ENCODE results near the gene FRAS1.
"Not testable (repeated sequence)": the region's sequence is repeated elsewhere in the genome, so short reads cannot be mapped to it uniquely, and the experiment has no call there.

The FRAS1 gene

DNA sequence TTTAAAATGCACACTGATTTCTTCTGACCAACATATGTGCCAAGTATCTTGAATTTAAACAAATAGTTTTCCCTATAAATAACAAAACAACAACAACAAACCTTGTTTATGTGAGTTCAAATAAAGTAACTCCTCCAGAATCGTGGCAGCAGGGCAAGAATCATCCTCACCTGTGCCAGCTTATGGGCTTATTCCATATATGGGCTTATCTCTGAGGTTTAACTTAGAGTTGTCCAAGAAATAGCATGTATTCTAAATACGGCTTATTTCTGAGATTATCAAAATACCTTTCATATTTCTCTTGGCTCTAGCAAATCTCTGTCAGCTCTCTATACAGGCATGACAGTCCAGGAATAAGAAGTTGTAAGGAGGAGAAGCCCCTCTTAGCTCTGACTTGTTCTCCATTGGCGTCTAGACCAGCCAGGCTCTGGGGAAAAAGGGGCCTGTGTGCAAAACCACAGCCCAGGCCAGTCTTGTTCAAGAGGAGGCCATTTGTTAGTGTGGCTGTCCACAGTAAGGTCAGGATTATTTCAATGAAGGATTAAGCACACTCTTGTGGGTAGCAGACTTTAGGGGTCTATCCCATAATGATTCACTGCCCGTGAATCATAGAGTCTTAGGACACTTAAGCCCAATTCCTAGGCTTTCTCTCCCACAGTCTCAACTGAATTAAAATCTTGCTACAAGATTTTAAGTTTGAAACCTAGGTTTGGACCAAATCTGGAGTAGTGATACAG is 63.2 kb downstream of the FRAS1 start:
- no peak for DNase-seq

DNA sequence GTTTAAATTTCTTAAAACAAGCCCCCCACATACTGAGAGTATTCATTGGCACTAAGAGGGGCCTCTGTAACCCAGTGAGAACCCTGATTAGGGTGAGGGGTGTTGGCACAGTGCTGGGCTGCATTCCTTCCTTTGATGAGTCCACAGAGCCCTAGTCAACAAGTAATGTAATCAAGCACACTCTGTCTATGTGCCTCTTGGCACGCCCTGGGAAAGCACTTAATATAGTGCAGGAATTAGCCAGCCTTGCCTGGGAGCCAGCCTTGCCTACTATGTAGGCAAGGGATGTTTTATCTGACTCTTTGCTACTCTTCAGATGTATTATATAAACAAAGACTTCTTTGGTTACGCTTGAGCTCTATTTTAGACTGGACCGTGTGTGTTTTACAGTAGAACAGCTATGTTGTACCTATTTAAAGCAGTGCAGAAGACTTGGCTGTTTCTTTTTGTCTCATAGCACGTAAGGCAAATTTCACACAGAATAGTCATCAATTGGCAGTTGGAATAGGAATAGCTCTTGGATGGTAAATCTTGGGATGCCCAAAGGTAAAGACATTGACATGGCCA is 64.3 kb downstream of the FRAS1 start:
- no peak for DNase-seq

DNA sequence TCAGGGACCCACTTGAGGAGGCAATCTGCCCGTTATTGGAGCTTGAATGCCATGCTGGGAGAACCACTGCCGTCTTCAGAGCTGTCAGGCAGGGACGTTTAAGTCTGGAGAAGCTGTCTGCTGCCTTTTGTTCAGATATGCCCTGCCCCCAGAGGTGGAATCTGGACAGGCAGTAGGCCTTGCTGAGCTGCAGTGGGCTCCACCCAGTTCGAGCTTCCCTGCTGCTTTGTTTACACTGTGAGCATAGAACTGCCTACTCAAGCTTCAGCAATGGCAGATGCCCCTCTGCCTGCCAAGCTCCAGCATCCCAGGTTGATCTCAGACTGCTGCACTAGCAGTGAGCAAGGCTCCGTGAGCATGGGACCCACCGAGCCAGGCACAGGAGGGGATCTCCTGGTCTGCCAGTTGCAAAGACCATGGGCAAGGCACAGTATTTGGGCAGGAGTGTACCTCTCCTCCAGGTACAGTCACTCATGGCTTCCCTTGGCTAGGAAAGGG is 68.8 kb downstream of the FRAS1 start:
- DNase-seq, result not testable (repeated sequence)

DNA sequence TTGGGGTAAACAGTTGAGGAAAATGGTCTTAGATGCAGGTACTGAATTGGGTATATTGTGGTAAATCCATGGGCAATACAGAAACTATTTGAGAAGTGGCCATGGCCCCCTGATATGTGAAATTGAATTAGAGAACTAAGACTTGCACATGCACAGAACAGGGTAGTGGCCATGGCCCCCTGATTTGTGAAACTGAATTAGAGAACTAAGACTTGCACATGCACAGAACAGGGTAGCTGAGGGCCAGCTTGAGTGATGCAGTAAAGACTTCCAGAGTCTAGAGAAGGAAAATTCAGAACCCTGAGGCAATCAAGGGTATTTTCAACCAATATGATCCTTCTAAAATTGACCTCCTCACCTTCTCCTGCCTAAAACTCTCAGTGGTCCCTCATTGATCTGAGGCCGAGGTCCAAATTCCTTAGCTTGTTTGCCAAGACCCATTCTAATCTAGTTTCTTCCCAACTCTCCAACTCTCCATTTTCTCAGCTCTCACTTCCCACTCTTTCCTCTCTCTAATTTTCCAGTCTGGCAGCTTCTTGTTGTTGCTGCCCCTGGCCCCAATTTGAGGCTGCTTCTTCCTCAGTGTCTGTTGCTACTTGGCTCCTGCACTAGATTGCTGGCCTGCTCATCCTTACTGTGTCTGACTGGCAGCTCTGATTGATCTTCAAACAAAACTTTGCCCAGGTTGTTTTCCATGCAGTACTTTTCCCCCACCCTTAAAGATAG is 72.4 kb downstream of the FRAS1 start:
- DNase-seq, result no peak

DNA sequence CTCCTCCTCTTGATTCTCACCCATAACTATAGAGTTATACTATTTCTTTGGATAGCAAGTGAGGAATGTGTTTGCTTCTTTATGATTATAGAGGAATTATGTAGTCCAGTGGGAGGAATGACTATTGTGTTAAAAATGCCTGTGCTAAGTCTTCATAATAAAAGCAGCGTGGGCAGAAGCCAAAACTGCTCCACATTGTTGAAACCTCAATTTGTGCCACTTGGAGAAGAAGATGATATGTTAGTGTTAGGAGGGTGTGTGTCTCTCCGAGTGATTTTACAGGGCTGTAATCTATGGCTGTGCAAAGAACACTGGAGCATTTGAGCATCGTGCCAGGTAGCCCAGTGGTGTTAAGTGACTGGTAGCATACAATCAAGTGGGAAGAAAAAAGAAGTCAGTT is 74.3 kb downstream of the FRAS1 start:
- DNase-seq, result no peak

DNA sequence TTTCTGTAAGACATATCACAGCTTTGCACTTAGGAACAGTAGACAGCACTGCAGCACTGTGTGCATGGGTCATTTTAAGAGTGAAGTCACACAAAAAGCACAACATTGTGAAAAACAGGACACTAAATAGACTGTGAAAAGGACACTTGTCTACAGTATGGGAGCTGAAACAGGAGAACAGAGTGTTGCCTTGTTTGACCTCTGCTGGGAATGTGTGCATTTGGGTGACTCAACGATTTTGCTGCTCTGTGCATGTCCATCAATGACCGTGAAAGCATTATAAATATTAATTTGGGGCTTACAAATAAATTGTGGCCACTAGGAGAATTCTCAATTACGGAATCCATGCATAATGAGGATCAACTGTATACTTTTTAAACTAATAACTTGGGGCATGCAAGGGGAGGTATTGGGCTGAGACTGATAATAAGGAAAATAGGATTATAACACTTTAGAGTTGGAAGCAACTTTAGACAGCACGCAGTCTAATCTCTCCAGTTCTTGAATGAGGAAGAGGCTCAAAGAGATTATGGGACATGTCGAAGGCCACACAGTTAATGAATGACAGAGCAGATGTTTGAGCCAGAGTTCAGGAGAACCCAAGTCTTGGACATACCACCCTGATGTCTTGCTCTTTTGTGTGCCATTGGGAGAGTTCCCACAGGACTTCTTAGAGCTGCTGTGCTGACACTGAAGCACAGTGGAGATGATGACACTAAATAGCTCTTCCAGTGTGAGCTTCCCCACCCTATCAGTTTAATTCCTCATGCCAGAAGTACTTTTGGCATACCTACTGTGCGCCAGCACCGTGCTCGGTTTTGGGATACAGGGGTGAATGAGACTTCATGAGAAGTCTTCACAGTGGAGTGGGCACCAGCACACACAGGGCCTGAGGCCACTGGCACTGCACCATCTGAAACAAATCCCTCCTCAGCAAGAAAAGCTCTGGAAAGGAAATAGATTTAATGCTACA is 79.3 kb downstream of the FRAS1 start:
- no peak for DNase-seq

DNA sequence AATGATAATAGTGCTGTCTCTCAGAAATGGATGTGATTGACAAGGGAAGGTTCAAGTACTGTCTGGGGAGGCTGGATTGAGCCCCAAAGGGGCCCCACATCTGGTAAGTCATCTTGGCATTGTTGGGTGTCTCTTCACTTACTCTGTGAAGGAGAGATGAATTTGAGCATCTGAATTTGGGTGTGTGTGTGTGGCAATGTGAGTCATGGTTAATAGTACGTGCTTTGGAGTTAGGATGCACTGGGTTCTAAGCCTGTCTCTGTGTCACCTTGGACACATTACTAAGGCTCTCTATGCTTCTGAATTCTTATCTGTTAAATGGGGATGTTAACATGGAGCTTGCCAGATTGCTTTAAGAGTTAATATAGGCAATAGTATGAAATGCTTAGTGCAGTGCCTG is 80.4 kb downstream of the FRAS1 start:
- DNase-seq, result no peak

DNA sequence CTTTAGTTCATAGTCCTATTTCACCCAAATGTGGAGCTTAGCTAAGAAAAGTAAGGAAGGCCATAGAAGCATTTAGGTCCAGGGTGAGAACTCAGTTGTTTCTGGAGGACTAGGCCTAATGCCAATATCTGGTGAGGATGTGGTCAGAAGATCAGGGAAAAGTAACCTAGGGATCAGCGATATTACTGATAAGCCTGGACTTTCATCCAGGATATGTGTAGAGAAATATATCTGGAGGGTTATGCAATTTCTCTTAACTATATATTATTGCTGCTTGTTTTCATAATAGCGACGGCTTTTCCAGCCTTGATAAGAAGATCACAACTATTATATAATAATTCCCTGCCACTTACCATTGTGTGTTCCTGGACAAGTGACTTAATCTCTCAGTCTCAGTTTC is 81.1 kb downstream of the FRAS1 start:
- no peak for DNase-seq

DNA sequence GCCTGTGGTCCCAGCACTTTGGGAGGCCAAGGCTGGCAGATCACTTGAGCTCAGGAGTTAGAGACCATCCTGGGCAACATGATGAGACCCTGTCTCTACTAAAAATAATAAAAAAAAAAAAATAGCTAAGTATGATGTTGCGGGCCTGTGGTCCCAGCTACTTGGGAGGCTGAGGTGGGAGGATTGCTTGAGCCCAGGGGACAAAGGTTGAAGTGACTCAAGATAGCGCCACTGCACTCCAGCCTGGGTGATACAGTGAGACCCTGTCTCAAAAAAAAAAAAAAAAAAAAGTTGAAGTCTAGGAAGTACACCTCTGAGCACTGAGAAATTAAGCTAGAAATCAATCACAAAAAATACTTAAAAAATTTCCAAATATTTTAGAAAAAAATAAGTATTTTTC is 86.5 kb downstream of the FRAS1 start:
- DNase-seq, result no peak

DNA sequence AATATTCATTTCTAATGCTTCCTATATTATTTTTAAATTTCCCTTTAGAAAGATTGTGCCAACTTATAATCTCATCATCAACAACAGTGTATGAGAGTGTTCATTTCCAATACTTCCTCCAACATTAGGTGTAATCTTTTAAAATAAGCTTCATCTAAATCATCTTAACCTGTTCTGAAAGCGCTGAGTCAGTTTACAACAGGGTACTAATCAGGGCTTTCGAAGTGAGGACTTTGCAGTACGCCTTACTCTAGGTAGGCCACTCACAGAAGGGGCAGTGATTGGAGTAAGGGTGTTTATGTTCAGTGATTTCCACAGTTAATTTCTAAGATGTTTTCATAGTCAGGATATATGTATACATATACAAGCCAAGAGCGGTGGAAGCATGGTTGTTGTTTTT is 87.9 kb downstream of the FRAS1 start:
- no peak for DNase-seq

DNA sequence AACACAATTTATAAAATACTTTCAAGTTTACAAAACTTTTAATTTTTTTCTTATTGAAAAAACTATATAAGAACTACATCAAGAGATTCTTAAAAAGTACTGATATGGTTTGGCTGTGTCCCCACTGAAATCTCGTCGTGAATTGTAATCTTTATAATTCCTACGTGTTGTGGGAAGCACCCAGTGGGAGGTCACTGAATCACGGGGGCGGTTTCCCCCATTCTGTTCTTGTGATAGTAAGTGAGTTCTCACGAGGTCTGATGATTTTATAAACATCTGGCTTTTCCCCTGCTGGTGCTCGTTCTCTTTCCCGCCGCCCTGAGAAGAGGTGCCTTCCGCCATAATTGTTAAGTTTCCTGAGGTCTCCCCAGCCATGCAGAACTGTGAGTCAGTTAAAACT is 88.5 kb downstream of the FRAS1 start:
- DNase-seq, result no peak

DNA sequence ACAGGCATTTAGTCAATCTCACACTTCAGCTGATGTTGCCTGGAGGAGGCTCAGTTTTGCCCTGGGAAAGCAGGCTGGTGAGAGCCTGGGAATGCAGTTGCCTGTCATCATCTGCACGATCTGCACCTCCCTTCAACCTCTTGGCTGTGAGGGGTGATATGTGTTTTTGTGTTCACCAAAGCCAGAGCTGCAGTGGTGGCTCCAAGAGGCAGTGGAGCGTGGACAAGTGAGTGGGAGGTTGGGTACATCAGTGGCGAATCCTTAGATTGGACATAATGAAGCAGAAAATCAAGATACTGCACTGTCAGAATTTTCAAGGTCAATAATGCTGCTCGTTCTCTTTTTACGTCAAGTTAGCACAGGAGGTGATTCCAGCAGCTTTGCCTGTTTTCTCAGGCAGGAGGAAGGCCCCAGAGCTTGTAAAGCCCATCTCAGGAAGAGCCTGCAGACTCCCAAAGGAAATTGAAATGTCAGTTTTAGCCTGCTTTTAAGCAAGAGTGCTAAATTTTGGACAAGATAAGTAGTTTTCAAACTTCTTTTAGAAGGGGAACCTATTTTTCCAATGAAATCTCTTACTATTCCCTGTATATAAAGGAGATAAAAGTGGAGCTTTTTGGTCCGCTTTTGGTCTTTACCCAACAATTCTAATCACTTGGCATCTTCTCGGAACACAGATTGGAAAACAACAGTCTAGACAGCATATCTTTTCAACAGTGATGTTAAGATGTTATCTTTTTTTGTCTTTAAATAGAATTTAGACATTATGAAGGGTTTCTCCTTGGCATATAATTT is 92.8 kb downstream of the FRAS1 start:
- no peak for DNase-seq

DNA sequence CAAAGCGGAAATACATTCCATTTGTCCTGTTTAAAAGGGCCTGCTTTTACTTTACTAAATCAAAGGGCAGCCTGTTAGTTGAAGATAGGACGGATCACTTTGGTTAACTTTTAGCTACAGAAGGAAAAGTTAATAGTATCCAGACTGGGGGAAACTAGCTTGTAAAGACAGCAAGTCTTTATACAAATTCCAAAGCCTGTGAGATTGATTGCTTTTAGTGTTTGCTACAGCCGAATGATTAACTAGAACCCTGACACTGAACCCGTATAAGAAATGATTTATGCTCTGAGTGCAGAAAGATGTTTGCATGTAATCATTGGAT is 93.4 kb downstream of the FRAS1 start:
- DNase-seq, result no peak

DNA sequence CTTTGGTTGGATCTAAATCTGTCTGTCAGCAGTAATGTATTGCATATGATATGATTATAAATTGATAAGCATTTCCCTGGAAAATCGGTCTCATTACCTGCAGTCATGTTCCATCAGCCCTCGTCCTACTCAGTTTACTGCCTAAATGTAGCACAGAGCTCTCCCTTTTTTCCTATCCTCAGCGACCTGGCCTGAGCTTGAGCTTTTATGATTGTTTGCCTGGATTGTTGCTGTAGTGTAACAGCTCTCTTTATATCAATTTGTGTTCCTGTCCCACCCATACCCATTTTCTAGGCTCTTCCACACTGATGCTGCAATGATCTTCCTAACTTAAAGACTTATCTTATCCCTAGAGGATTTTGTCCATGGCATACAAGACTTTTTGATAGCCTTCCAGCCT is 95.7 kb downstream of the FRAS1 start:
- DNase-seq, result no peak

DNA sequence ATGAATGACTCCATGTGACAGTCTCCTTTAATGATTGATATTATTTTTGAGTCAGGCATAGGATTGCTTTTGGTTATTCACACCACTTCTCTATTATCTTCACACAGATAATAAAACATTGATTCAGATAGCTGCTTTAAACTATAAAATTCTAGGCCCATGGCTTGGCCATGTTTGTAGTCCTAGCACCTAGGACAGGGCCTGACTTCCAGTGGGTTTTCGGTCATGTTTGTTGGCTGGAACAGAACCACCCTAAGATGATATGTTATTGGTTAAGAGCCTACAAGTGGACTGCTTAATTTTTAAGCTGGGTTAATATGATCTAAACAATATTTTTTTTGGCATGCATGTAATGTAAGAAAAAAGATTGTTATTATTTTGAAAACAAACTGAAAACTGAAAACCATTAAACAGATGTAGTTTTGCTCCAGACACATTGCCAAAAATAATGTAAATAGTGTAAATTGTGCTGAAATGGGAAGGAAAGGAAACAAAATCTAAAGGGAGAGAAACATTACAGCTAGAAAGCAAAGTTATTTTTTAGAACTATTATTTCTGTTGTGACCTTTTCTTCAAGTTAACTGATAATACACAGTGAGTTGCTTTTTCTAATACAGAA is 98.0 kb downstream of the FRAS1 start:
- no peak for DNase-seq

DNA sequence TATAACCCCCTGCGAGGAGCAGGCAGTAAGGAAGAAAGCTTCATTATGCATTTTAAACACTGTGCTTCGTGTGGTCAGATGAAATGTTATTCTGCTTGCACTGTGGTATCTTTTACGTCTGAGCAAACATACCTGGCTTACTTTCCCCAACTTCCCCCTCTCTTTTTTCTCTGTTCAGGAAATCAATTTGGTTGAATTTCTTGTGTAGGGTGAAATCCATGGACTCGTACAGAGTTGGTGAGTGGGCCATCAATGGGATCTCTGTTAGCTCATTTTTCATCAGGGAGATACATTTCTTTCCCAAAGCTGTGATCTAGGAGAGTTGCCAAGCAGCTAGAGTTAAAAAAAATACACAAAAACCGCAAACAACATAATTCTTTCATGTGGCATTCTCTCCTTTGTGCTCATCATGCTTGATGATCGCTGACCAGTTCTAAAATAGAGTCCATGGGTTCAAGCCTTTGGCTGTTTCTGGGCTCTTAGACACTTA is 98.5 kb downstream of the FRAS1 start:
- no peak for DNase-seq

DNA sequence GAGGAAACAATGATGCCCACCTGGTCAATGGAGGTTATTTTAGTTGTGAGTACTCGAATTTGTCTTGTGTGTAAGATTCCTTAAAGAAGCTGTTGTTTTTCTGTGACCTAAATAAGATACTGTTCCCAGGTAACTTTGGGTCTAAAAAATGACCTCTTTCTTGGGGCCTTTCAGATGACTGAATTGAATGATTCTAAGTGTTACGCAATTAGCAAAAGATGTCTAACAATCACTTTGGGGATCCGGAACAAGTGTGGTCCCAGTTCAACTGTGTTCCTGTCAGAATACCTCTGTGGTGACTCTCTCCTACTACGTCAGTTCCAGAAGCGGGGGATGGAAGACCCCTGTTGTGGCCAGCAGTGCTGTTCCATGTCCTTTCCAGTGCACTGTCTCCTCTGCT is 99.4 kb downstream of the FRAS1 start:
- DNase-seq, result no peak

DNA sequence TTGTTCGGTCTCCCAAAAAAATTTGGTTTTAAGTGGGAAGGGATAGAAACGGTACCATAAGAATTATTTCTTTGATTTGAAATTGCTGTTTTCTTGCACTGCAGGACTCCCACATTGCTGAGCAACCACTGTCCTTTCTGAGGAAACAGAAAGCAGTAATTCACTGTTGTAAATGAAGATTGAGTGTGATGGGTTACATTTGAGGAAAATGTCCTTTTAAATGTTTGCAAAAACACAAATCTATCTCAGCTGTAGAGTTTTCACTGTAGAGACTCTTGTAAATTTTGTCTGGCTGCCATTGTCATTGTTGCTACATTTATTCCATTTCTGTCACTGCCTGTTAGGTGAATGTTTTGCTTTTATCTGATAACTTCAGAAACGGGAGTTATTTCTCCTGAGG is 105.2 kb downstream of the FRAS1 start:
- no peak for DNase-seq

DNA sequence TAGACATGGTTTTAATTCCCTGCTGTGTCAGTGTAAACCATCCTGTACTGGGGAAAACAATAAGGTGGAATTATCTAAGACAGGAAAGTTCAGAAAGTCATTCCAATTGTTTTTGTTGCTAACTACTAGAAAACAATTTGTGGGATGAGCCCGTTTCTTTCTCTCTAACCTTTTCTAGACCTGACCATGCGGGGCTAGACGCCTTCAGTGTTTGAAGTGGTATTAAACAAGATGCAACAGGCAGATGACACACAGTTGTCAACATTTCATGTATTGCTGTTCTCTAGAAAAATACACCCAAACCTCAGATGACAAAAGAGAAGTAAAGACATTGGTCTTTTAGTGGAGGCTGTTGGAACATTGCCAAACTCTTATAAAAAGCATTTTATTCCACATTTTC is 105.7 kb downstream of the FRAS1 start:
- no peak for DNase-seq

DNA sequence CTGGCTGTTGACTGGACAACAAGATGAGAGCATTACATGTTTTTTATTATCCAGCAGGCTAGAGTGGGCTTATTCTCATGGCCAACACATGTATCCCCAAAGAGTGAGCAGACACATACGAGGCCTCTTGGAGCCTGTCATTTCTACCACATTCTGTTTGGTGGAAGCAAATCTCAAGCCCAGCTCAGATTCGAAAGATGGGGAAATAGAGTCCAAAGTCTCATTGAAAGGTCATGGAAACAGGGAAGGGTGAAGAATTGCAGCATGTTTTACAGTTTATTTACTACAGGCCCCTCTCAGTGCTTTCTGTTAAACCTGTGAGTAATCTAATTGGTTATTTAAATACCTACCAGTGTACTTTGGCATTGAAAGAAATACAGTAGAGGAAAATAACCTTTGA is 108.6 kb downstream of the FRAS1 start:
- no peak for DNase-seq

DNA sequence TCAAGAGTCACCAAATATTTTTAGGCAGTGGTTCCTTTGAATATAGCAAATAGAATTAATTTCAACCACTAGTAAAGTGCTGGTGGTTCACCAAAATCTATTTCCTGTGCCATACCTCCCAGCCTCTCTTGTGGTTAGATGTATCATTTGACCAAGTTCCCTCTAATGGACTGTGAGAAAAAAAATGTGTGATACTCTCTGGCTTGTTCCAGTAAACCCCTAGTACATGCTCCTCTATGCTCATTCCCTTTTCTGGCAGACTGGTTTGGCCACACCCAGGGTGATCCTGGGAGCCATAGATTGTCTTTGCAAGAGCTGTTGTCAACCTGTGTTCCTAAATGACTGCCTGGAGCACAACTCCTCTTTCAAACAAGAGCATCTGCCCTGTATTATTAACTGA is 109.5 kb downstream of the FRAS1 start:
- peak; percentile 2 for DNase-seq

DNA sequence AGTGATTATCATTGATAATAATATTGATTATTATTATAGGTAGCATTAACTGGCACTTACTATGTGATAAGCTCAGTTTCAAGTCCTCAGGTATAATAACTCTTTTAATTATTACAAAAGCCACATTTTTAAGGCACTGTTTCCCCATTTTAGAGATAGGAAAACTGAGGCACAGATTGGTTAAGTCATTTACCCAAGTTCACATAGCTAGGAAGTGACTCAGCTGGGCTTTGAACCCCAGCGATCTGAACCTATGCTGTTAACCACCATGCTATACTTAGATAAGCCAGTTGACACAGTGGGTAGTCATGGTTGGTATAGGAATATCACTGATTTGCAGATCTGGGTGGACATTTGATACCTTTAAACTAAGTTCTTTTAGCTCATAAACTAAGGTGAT is 110.4 kb downstream of the FRAS1 start:
- no peak for DNase-seq

Data from activated CD4-positive, alpha-beta T cell treated with anti-CD3 and anti-CD28 coated beads, Interleukin-2, Interleukin-6, amounts not matched to agents 100 ng/mL and 50 ng/mL, durations not matched to agents 16 hours and 8 hours (primary cell).